OCI-LY1 (cell line): ENCODE results near the gene ASH1L.

Experiments
- H2AFZ ChIP-seq: fragments of 200-600 bp; sonication (generic), shearing (Covaris generic); 2 replicates; pipeline ENCODE4 v1.6.0; 2014; ENCODE audit warnings: antibody characterized with exemption, mild to moderate bottlenecking, low read length
- H3F3A ChIP-seq: fragments of 200-600 bp; sonication (generic), shearing (Covaris generic); 2 replicates; pipeline ENCODE4 v1.6.0; 2014; ENCODE audit warnings: mild to moderate bottlenecking, antibody characterized with exemption, low read length, moderate library complexity; ENCODE audit not compliant: insufficient read depth
- H3K27ac ChIP-seq: fragments of 200-600 bp; sonication (generic); 2 replicates; pipeline ENCODE4 v1.5.1; 2014; ENCODE audit warnings: low read length, mixed run types, mild to moderate bottlenecking, low read depth; ENCODE audit not compliant: poor library complexity, severe bottlenecking
- H3K27me3 ChIP-seq: fragments of 200-600 bp; sonication (generic); 2 replicates; pipeline ENCODE4 v1.6.0; 2014; ENCODE audit warnings: antibody characterized with exemption, mild to moderate bottlenecking, low read length, moderate library complexity; ENCODE audit not compliant: insufficient read depth
- H3K36me3 ChIP-seq: fragments of 200-600 bp; sonication (generic); 2 replicates; pipeline ENCODE4 v1.6.1; 2014; ENCODE audit warnings: mild to moderate bottlenecking, antibody characterized with exemption, low read length, moderate library complexity, mixed read lengths; ENCODE audit not compliant: insufficient read depth
- H3K4me1 ChIP-seq: fragments of 200-600 bp; sonication (generic); 2 replicates; pipeline ENCODE4 v1.5.1; 2014; ENCODE audit warnings: mild to moderate bottlenecking, low read length, moderate library complexity; ENCODE audit not compliant: insufficient read depth, severe bottlenecking
- H3K4me2 ChIP-seq: fragments of 200-600 bp; sonication (generic), shearing (Covaris generic); 2 replicates; pipeline ENCODE4 v1.6.1; 2014; ENCODE audit warnings: low read length
- H3K4me3 ChIP-seq: fragments of 200-600 bp; sonication (generic); 2 replicates; pipeline ENCODE4 v1.5.1; 2014; ENCODE audit warnings: low read length, low read depth, mild to moderate bottlenecking, mixed read lengths; ENCODE audit not compliant: poor library complexity, severe bottlenecking
- H3K79me2 ChIP-seq: fragments of 200-600 bp; shearing (Covaris generic); 2 replicates; pipeline ENCODE4 v1.6.1; 2016; ENCODE audit warnings: mixed run types, low read length, mixed read lengths; ENCODE audit not compliant: insufficient read depth
- H3K9ac ChIP-seq: fragments of 200-600 bp; sonication (generic), shearing (Covaris generic); 2 replicates; pipeline ENCODE4 v1.6.1; 2014; ENCODE audit warnings: mild to moderate bottlenecking, low read length, mixed read lengths
- H3K9me2 ChIP-seq: fragments of 200-600 bp; sonication (generic), shearing (Covaris generic); 2 replicates; pipeline ENCODE4 v1.6.1; 2014; ENCODE audit warnings: low read depth, mild to moderate bottlenecking, low read length, mixed read lengths
- H3K9me3 ChIP-seq: fragments of 200-600 bp; shearing (Covaris generic); 2 replicates; pipeline ENCODE4 v1.6.1; 2014; ENCODE audit warnings: low read length, mixed read lengths
- H4K20me1 ChIP-seq: fragments of 200-600 bp; sonication (generic), shearing (Covaris generic); 2 replicates; pipeline ENCODE4 v1.6.0; 2016; ENCODE audit warnings: mild to moderate bottlenecking, low read length; ENCODE audit not compliant: insufficient read depth
- CTCF ChIP-seq: fragments of 200-600 bp; sonication (generic), shearing (Covaris generic); IDR thresholded peaks from 2 replicates; pipeline ENCODE4 v1.5.1; 2017; ENCODE audit warnings: mild to moderate bottlenecking, antibody characterized with exemption, low read length, moderate library complexity, mixed read lengths
- EZH2 ChIP-seq: fragments of 200-600 bp; sonication (generic), shearing (Covaris generic); IDR thresholded peaks from 2 replicates; pipeline ENCODE4 v1.8.0; 2017; ENCODE audit warnings: borderline replicate concordance, mixed run types, mild to moderate bottlenecking, antibody characterized with exemption, low read length, moderate library complexity, mixed read lengths

The ASH1L gene

GRCh38 chr1:155529929-155530328 is 32.7 kb downstream of the ASH1L start:
- no peaks in the 10 kb centered on the region for H4K20me1 ChIP-seq
- no peaks in the 10 kb centered on the region for H3K27me3 ChIP-seq
- TF ChIP-seq EZH2 (no peak), CTCF (no peak)
- H3K9ac ChIP-seq, result peak overlapping the region; percentile 18
- peaks cover 10% of the 10 kb centered on the region; the same call in 1 of the 2 replicates for H3K36me3 ChIP-seq
- no peaks in the 10 kb centered on the region for H3F3A ChIP-seq
- H3K4me1 ChIP-seq, result peaks cover 33% of the 10 kb centered on the region
- H3K9me3 ChIP-seq, result no peaks in the 10 kb centered on the region
- H3K79me2 ChIP-seq, result peaks cover 97% of the 10 kb centered on the region
- H3K27ac ChIP-seq, result peak overlapping the region; percentile 83
- peak overlapping the region; percentile 28 for H3K4me3 ChIP-seq
- no peaks in the 10 kb centered on the region for H3K9me2 ChIP-seq
- peak overlapping the region; percentile 67 for H3K4me2 ChIP-seq
- no peak overlapping the region for H2AFZ ChIP-seq

GRCh38 chr1:155529109-155529508 is 33.5 kb downstream of the ASH1L start:
- Histone ChIP-seq H4K20me1 (no peaks in the 10 kb centered on the region), H3K4me3 (no peak overlapping the region)

GRCh38 chr1:155527677-155528076 is 34.9 kb downstream of the ASH1L start:
- H3K27ac ChIP-seq, result no peak overlapping the region
- H3K27me3 ChIP-seq, result no peaks in the 10 kb centered on the region
- H3K4me2 ChIP-seq, result no peak overlapping the region
- no peaks in the 10 kb centered on the region for H3F3A ChIP-seq
- H2AFZ ChIP-seq, result no peak overlapping the region
- H3K4me1 ChIP-seq, result peaks cover 33% of the 10 kb centered on the region
- TF ChIP-seq EZH2 (no peak), CTCF (no peak)
- no peaks in the 10 kb centered on the region for H3K9me2 ChIP-seq
- H3K79me2 ChIP-seq, result peaks cover 96% of the 10 kb centered on the region
- H3K36me3 ChIP-seq, result peaks cover 7% of the 10 kb centered on the region; the same call in 1 of the 2 replicates
- no peak overlapping the region for H3K4me3 ChIP-seq
- H4K20me1 ChIP-seq, result no peaks in the 10 kb centered on the region
- H3K9ac ChIP-seq, result no peak overlapping the region
- no peaks in the 10 kb centered on the region for H3K9me3 ChIP-seq

More at GRCh38 chr1:155529109-155529508, 33.5 kb downstream of the ASH1L start:
- H3K4me1 ChIP-seq, result peaks cover 33% of the 10 kb centered on the region
- no peaks in the 10 kb centered on the region for H3K9me2 ChIP-seq
- no peaks in the 10 kb centered on the region for H3K9me3 ChIP-seq
- peaks cover 5% of the 10 kb centered on the region; the same call in 1 of the 2 replicates for H3K36me3 ChIP-seq
- peak overlapping the region; percentile 18 for H3K9ac ChIP-seq
- no peaks in the 10 kb centered on the region for H3F3A ChIP-seq
- H3K27ac ChIP-seq, result peak overlapping the region; percentile 83
- no peaks in the 10 kb centered on the region for H3K27me3 ChIP-seq
- no peak overlapping the region for H2AFZ ChIP-seq
- H3K4me2 ChIP-seq, result peak overlapping the region; percentile 67
- TF ChIP-seq CTCF, result no peak
- no peak for TF ChIP-seq EZH2
- H3K79me2 ChIP-seq, result peaks cover 96% of the 10 kb centered on the region
